NCI-H1436 (cell line): ENCODE results near the gene SPIC.

Source experiments
- DNase-seq: peaks from one replicate; lab custom pipeline; 2025; lab: John Stamatoyannopoulos, UW

The SPIC gene

DNA sequence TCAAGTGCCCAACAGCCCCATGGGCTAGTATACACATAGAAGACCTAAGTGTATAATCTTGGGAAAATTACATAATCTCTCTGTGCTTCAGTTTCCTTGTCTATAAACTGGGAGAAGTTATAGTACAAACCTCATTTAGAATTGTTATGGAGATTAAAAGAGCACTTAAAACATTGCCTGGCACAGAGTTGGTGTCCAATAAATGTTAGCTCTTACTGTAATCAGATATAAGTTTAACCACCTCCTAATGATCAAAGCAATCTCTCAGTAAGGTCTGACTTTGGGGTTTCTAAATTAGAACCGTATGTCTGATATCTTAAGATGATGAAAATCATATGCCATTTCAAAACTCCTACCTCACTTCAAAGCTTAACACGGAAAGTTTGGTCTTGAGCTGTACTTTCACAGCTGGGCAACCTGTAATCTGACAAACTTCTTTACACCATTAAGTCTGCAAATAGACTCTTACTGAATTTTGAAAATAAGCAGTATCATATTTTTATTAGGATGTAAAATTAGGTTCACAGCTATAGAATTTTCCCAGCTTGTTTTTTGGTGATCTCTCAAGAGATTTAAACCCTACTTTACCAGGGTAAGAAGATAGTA lies 61.0 kb downstream of the SPIC start:
- DNase-seq: no peak
